Mucosa of rectum (tissue), 2 donors: Measurements from ENCODE around the gene EPS8.

ENCODE experiments used
- H3K27ac ChIP-seq, 2 donors: one replicate each; pipeline ENCODE4 v1.7.0; 2013; ENCODE audit warnings: inconsistent platforms in 2 of 2, low read depth in 2 of 2, low read length in 2 of 2
- H3K27me3 ChIP-seq, 2 donors: one replicate each; pipeline ENCODE4 v1.7.0; 2013; ENCODE audit warnings: low read length in 2 of 2; ENCODE audit not compliant: control insufficient read depth in 2 of 2, insufficient read depth in 2 of 2
- H3K36me3 ChIP-seq, 2 donors: one replicate each; pipeline ENCODE4 v1.7.0; 2013; ENCODE audit warnings: low read length in 2 of 2; ENCODE audit not compliant: control insufficient read depth in 2 of 2, insufficient read depth in 2 of 2
- H3K4me1 ChIP-seq, 2 donors: one replicate each; pipeline ENCODE4 v1.7.0; 2013; ENCODE audit warnings: low read length in 2 of 2, mild to moderate bottlenecking in 1 of 2; ENCODE audit not compliant: control insufficient read depth in 2 of 2, insufficient read depth in 2 of 2
- H3K4me3 ChIP-seq, 2 donors: one replicate each; pipeline ENCODE4 v1.7.0; 2013; ENCODE audit warnings: low read length in 2 of 2
- H3K9ac ChIP-seq, 2 donors: one replicate each; pipeline ENCODE4 v1.7.0; 2013; ENCODE audit warnings: low read length in 2 of 2, low read depth in 1 of 2, mild to moderate bottlenecking in 1 of 2
- H3K9me3 ChIP-seq, 2 donors: one replicate each; pipeline ENCODE4 v1.7.0; 2013; ENCODE audit warnings: low read length in 2 of 2; ENCODE audit not compliant: control insufficient read depth in 2 of 2
- donor health status: healthy.
- donor health status: Normal muscosa, but diverticular disease.

Gene EPS8

DNA sequence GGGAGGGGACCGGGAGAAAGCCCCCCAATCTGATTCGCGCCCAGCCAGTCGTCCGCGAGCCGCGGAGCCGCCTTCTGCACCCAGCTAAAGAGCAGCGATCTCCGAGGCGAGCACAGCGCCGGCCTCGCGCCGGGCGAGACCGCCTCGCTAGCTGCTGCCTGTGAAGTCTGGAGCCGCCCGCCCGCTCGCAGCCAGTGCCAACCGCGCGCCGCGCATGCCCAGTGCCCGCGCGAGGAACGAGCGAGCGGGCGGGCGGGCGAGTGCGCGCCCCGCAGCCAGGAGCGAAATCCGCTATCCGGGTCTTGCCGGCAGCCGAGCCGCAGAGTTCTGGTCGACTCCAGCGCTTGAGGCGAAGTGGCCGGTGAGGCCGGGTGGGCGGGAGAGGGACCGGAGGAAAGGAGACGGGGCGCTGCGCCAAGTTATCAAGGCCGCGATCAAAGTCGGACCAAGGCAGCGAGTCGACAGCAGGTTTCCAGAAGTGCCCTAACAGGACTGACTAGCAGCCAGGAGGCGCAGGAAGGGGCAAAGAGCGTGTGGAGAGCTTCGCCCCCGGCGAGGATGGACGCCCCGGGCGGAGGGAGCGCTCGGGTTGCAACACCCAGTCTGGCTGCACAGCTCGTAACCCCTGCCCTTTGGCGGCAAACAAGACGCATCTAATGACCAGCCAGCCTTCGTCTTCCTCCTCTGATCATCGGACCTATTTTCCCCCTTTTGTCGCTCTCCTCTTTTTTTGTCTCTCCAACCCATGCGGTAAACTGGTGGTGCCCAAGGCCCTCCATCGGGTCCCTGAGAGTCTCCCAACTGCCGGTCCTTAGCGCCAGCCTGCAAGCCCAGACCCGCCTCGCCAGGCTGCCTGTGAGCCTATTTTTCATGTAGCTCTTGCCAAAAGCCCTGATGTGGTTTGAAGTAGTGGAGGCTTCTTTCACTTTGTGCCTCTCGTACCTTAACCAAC, at the start of gene EPS8:
Gene EPS8, minus strand, starts transcription at position 169 of the 952 bp plus-strand sequence. CDS start 106,437 bp downstream, outside the sequence.
- H3K36me3 ChIP-seq, result peaks cover 0 to 2% of the 10 kb centered on the region in 2 donors
- no peaks in the 10 kb centered on the region for H3K27me3 ChIP-seq
- H3K27ac ChIP-seq, result peak within 1 kb of the TSS; percentile 89 to 92
- peak within 1 kb of the TSS; percentile 69 to 96 for H3K4me3 ChIP-seq
- H3K9me3 ChIP-seq, result no peaks in the 10 kb centered on the region
- peaks cover 0 to 11% of the 10 kb centered on the region in 2 donors for H3K4me1 ChIP-seq
- H3K9ac ChIP-seq, result peak within 1 kb of the TSS; percentile 81 to 96

DNA sequence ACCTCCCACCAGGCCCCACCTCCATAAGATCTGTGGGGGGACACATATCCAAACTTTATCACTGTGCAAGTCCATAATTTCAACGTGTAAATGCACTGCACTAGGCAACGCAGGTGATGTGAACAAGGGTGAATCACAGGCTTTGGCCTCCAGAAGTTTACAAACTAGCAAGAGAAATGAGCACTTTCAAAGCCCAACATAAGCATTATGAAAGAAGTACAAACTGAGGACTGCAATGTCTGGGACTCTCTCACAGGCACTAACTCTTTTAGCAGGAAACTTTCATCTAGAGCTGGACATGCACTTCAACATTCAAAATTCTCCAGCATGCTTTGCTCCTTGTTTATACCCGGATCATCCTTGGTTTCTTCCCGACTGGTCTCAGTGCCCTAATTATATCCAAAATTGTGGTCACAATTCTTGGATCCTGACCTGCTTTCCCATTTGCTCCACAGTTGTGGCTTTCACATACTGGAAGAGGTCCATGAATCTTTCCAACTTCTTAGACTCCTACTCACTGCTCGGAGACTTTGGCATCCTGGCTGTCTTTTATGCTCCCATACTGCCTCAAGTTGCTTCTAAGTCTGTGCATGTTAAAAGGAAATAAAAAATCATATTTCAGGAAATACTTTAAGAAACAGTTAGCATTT, 48.1 kb upstream of the EPS8 start:
- Histone ChIP-seq H3K4me3 (no peak overlapping the region), H3K27me3 (no peaks in the 10 kb centered on the region), H3K27ac (no peak overlapping the region), H3K4me1 (no peaks in the 10 kb centered on the region), H3K36me3 (no peaks in the 10 kb centered on the region), H3K9ac (no peak overlapping the region), H3K9me3 (no peaks in the 10 kb centered on the region)

DNA sequence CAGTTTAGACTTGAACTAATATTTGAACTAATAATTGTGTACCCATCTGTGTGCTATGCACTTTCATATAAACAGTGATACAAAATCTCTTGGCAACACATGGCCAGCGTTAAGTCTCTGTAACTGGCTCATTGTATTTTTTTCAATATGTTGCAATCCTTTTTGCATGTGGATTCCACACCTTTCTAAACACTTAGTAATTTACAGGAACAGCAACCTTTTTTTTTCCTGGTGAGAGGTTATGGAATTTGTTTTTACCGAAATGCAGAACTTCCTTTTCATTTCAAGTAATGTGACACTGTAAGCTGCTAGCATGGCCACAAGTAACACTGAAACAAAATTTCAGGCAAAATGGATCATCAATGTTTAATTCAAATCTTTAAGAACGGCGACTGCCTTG, 45.4 kb upstream of the EPS8 start:
- Histone ChIP-seq H3K4me3 (no peak overlapping the region), H3K9ac (no peak overlapping the region), H3K27ac (no peak overlapping the region), H3K36me3 (no peaks in the 10 kb centered on the region), H3K4me1 (no peaks in the 10 kb centered on the region), H3K9me3 (no peaks in the 10 kb centered on the region), H3K27me3 (no peaks in the 10 kb centered on the region)

DNA sequence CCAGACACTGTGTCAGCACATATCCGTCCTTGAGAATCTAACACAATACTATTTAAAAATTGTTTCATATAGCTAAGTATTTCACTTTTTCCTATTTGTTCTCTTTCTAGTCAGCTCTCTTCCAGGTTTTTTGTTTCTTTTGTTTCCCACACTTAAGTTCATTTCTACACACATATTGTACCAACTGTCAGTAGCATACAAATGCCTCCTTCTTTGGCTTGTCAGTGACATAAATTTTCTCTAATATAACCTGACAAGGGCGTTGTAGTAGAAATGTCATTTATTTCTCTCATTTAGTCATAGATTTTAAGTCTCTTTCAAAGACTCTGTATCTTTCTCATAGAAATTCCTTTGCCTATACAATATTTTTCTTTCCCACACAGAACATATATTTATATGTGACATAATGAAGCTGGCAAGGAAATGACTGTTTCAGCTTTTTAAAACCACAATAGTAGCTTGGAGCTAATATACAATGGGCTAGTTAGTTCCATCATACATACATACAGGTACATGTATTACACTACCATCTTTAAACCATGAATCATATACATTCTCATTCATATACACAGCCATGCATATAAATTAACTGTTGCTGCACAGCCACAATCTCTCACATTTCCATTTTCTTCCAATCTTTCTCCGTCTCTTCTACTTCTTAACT, 42.3 kb upstream of the EPS8 start:
- Histone ChIP-seq H3K4me3 (no peak overlapping the region), H3K9me3 (no peaks in the 10 kb centered on the region), H3K27me3 (no peaks in the 10 kb centered on the region), H3K27ac (no peak overlapping the region), H3K9ac (no peak overlapping the region), H3K36me3 (no peaks in the 10 kb centered on the region), H3K4me1 (peaks cover 0 to 5% of the 10 kb centered on the region in 2 donors)

DNA sequence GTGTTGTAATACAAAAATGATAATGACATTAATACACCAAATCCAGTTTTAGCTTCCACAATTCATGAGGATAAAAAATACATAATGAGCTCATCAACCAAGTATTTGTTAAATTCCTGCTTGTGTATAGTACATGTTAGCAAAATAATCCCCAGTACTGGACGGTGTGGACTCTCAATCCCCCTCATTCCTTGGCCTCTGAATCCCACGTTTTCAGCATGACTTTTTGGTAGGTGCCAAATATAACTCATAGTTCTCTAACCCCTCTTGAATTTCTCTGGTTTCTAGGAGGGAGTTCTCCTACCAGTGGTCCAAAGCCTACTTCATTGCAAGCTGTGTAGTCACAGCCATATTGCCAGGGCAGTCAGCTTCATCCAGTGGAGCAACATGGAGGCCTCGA, 41.4 kb upstream of the EPS8 start:
- no peak overlapping the region for H3K27ac ChIP-seq
- no peaks in the 10 kb centered on the region for H3K9me3 ChIP-seq
- no peak overlapping the region for H3K4me3 ChIP-seq
- no peaks in the 10 kb centered on the region for H3K36me3 ChIP-seq
- no peaks in the 10 kb centered on the region for H3K27me3 ChIP-seq
- H3K4me1 ChIP-seq, result peaks cover 0 to 5% of the 10 kb centered on the region in 2 donors
- no peak overlapping the region for H3K9ac ChIP-seq

DNA sequence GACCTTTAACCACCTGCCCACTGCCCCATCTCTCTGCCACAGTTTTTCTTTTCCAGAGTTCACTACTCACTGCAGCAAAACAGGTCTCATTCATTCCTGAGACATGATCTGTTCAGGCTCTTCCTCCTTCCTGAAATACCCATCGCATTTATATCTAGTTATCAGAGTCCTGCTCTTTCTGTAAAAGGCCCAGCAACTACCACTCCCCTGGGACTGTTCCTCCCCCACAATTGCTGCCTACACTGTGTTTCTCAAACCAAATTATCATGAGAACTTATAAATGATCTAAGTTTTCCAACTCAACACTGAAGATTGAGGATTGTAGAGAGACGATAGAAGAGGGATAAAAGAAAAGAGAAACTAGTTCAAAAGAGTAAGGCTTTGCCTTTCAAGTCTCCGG, 40.8 kb upstream of the EPS8 start:
- Histone ChIP-seq H3K9me3 (no peaks in the 10 kb centered on the region), H3K27me3 (no peaks in the 10 kb centered on the region), H3K4me3 (no peak overlapping the region), H3K9ac (no peak overlapping the region), H3K36me3 (no peaks in the 10 kb centered on the region), H3K27ac (no peak overlapping the region), H3K4me1 (peaks cover 0 to 5% of the 10 kb centered on the region in 2 donors)

DNA sequence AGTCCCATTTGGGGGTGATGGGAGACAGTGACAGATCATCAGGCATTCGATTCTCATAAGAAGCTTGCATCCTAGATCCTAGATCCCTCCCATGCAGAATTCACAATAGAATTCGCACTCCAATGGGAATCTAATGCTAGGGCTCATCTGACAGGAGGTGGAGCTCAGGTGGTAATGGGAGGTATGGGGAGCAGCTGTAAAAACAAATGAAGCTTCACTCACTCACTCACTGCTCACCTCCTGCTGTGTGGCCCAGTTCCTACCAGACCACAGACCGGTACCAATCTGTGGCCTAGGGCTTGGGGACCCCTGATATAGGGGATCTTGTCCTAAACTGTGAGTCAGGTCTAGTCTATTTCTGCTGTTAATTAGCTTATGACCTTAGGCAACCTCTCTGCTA, 40.1 kb upstream of the EPS8 start:
- Histone ChIP-seq H3K4me3 (no peak overlapping the region), H3K27me3 (no peaks in the 10 kb centered on the region), H3K9ac (no peak overlapping the region), H3K4me1 (peaks cover 0 to 5% of the 10 kb centered on the region in 2 donors), H3K36me3 (no peaks in the 10 kb centered on the region), H3K9me3 (no peaks in the 10 kb centered on the region), H3K27ac (no peak overlapping the region)

DNA sequence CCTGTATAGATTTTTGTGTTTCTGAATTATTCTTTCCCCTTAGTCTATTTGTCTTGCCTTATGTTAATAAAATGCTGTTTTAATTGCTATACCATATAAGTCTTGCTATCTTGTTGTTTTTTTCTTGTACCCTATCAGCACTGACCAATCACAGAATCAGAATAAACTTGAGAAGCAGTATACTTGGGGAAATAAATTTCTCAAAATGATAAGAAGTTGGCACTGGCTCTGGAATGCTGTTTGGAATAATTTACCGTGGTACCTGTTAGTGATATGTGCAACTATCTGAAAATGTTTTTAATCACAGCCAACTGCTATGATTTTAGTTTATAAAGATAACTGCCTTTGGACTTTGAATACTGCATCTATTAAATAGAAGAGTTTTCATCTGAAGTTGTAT, 37.9 kb upstream of the EPS8 start:
- H3K36me3 ChIP-seq, result no peaks in the 10 kb centered on the region
- H3K4me1 ChIP-seq, result peaks cover 0 to 5% of the 10 kb centered on the region in 2 donors
- no peak overlapping the region for H3K4me3 ChIP-seq
- no peak overlapping the region for H3K27ac ChIP-seq
- no peaks in the 10 kb centered on the region for H3K27me3 ChIP-seq
- no peaks in the 10 kb centered on the region for H3K9me3 ChIP-seq
- H3K9ac ChIP-seq, result no peak overlapping the region

DNA sequence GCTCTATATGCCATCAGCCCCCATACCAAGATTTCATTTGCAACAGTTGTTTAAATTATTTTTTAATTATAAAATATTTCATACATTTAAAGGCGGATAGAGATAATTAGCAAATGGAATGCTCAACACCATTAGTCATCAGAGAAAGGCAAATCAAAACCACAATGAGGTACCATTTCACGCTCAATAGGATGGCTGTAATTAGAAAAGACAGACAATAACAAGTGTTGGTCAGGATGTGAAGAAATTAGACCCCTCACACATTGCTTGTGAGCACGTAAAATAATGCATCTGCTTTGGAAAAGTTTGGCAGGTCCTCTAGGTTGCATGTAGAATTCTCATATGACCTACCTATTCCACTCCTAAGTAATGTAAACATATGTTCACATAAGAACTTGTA, 35.3 kb upstream of the EPS8 start:
- H3K27ac ChIP-seq, result no peak overlapping the region
- H3K4me3 ChIP-seq, result no peak overlapping the region
- H3K9ac ChIP-seq, result no peak overlapping the region
- no peaks in the 10 kb centered on the region for H3K36me3 ChIP-seq
- H3K27me3 ChIP-seq, result no peaks in the 10 kb centered on the region
- H3K4me1 ChIP-seq, result peaks cover 0 to 10% of the 10 kb centered on the region in 2 donors
- H3K9me3 ChIP-seq, result no peaks in the 10 kb centered on the region
